Brain microvascular endothelial cell (primary cell): ENCODE measurements around the gene SMAD7.

ENCODE experiments used
- DNase-seq: peaks from one replicate; pipeline ENCODE4 v3.0.0-alpha.2; 2020
- H3K27ac ChIP-seq: fragments of 250-450 bp; sonication (Bioruptor Pico); 2 replicates; pipeline ENCODE4 v1.5.1; 2020; ENCODE audit warnings: mild to moderate bottlenecking, moderate library complexity
- H3K27me3 ChIP-seq: fragments of 250-450 bp; sonication (Bioruptor Pico); replicated peaks from 2 replicates; pipeline ENCODE4 v1.5.1; 2020; ENCODE audit warnings: mild to moderate bottlenecking
- H3K36me3 ChIP-seq: fragments of 250-450 bp; sonication (Bioruptor Pico); replicated peaks from 2 replicates; pipeline ENCODE4 v1.5.1; 2020; ENCODE audit warnings: mild to moderate bottlenecking
- H3K4me3 ChIP-seq: 2 replicates; pipeline ENCODE4 v1.5.1; 2011; ENCODE audit warnings: low read depth, mild to moderate bottlenecking, control low read depth, low read length, moderate library complexity
- CTCF ChIP-seq: IDR thresholded peaks from 2 replicates; pipeline ENCODE4 v1.5.1; 2011; ENCODE audit warnings: low read depth, mild to moderate bottlenecking, moderate library complexity, low read length, control low read depth, inconsistent platforms; ENCODE audit errors: missing control alignments
- in situ Hi-C: cut with HindIII; loops from 2 replicates; pipeline ENCODE4 v1.10.0; 2017; ENCODE audit warnings: low sequenced_read_pairs, low pct_ligation_motif_present

Gene SMAD7

DNA sequence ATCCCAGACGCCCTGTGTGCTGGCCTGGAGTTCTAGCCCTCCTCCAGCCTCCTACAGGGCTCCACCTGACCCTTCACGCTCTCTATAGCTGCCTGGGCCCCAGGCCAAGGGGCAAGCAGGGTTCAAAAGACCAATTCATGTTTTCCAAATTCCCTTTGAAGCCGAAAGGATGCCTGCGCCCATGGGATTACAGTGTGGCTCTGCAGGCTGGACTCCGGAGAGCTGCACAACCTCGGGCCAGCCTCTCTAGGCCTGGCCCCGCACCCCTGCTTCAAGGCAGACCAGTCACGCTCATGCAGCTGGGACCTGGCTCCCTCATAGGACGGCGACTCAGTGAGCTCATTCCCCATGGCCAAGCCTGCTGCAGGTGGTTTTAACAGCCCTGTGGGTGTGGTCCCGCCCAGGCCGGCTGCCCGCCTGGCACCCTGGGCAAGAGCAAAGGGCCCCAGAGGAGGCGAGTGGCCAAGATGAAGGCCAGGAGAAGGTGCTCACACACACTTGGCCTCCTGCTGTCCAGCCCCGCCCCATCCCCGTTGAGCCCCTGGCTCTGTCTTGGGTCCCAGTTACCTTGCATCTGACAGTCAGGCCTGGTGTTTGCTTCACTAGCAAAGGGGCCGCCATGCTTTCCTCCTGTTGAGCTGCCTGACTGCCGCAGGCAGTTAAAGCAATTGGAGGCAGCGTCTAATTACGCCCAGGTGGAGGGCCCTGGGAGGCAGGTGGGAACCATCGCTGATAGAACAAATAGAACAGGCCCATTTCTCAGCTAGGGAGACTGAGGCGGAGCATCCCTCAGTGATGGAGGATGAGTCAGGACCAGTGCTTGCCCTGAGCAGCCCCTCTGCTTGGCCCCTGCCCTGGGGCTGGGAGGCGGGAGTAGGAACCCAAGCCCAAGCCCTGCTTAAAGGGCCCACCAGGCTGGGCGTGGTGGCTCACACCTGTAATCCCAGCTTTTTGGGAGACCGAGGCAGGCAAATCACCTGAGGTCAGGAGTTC is 56.9 kb downstream of the SMAD7 start:
- H3K36me3 ChIP-seq = no peaks in the 10 kb centered on the region
- in situ Hi-C loops = no loop called here

GRCh38 chr18:48893061-48893607 is 57.6 kb downstream of the SMAD7 start:
- in situ Hi-C loops = no loop called here
- H3K4me3 ChIP-seq = no peak overlapping the region
- H3K27me3 ChIP-seq = no peaks in the 10 kb centered on the region
- no peak for TF ChIP-seq CTCF
- no peak for DNase-seq
- no peaks in the 10 kb centered on the region for H3K36me3 ChIP-seq
- no peak overlapping the region for H3K27ac ChIP-seq

More for the DNA sequence above, 56.9 kb downstream of the SMAD7 start:
- Histone ChIP-seq H3K27me3 (no peaks in the 10 kb centered on the region), H3K4me3 (no peak overlapping the region), H3K27ac (no peak overlapping the region)
- TF ChIP-seq CTCF = no peak
- DNase-seq = no peak

DNA sequence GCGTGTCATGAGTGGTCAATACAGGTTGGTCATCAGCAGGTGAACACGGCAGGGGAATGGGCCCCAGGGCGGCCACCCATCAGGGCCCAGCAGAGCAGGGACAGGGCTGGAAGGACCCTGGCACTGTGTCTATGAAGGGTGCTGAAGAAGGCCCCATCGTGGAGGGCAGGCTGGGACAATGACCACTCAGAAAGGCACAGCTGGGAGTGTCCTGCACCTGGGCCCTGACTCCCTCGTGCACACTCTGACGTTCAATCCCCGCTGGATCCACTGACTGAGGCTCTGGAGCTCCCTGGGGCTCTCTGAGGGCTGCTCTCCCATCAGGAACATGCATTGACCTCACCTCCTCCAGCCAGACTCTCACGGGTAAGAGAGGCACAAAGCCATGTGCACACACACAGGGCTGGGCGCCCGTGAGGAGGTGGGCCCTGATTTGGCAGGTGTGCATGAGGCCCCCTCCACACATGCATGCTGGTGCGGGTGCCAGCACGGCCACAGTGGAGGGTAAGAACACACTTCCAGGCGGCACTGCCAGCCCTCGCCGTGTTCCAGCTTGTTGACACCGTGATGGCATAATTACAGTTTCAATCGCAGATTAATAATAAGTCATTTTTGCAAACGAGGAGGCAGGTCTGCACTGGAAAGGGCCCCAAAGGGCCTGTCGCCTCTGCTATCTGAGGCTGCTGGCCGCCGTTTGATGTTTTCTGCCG is 58.5 kb downstream of the SMAD7 start:
- H3K36me3 ChIP-seq = no peaks in the 10 kb centered on the region
- no peak overlapping the region for H3K27ac ChIP-seq
- no peaks in the 10 kb centered on the region for H3K27me3 ChIP-seq
- no peak for TF ChIP-seq CTCF
- in situ Hi-C loops = no loop called here
- H3K4me3 ChIP-seq = no peak overlapping the region
- no peak for DNase-seq

DNA sequence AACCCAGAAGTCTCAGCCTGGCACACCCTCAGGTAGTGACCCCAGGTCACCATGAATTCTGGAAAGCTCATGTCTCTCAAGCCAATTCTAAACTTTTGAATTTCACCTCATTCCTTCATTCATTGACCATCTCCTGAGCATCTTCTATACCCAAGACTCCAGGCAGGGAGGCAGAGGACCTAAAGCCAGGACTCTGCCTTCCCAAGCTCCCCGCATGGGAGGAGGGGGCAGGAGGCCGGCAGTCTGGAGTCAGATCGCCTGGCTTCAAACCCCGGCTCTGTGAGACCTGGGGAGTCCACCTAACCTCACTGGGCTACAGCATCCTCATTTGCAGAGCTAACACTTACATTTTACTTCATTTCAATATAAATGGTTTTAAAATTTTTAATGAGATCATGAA is 59.0 kb downstream of the SMAD7 start:
- in situ Hi-C loops = no loop called here
- H3K27me3 ChIP-seq = no peaks in the 10 kb centered on the region
- H3K36me3 ChIP-seq = no peaks in the 10 kb centered on the region
- no peak for DNase-seq
- TF ChIP-seq CTCF = no peak
- H3K4me3 ChIP-seq = no peak overlapping the region
- no peak overlapping the region for H3K27ac ChIP-seq

DNA sequence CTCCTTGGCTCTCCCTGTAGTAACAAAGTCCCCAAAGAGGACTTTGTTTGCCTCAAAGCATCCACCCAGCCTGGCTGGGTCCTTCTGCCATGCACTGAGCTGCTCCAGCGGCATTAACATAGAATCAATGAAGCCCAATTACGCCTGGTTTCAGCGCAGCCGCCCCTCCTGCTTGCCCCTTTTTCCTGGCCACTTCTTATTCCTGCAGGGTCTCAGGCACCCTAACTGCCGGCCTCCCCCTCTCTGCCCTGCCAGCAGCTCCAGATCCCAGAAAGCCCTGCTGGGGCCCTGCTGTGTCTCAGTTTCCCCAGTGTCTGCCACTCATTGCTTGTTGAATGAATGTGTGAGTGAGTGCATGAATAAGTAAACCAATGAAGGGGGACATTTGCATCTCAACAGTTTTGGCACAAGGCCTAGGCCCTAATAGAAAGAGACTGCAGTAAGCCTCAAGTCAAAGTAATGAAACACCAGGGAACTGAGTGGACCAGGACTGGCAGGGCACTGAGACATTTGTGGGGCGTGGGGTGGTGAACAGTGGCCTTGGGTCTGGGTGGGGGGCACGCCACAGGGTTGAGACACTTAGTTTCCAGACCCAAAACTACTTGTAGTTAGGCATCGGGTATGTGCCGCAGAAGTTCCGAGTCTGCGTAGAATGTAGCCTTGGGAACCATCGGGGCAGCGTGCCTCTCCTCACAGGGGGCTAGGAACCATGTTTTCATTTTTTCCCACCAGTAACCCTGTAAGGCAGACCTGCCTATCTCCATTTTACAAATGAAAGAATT is 60.6 kb downstream of the SMAD7 start:
- Histone ChIP-seq H3K36me3 (no peaks in the 10 kb centered on the region), H3K27ac (no peak overlapping the region), H3K4me3 (no peak overlapping the region), H3K27me3 (no peaks in the 10 kb centered on the region)
- in situ Hi-C loops = no loop called here
- TF ChIP-seq CTCF = no peak
- no peak for DNase-seq
